ENCODE measurements around the gene C19orf47.

C19orf47 gene

GRCh38 chr19:40280608-40281221 is 67.5 kb downstream of the C19orf47 start:
- DNase-seq, result no peak

- DNase-seq, result no peak
Measured at GRCh38 chr19:40279761-40280607, 68.2 kb downstream of the C19orf47 start.

- no peak for DNase-seq
Measured at GRCh38 chr19:40279120-40279551, 69.1 kb downstream of the C19orf47 start.

GRCh38 chr19:40278361-40279035 is 69.7 kb downstream of the C19orf47 start:
- no peak for DNase-seq

GRCh38 chr19:40277356-40278059 is 70.7 kb downstream of the C19orf47 start:
- no peak for DNase-seq

GRCh38 chr19:40274585-40275544 is 73.3 kb downstream of the C19orf47 start:
- no peak for DNase-seq

GRCh38 chr19:40273469-40274360 is 74.5 kb downstream of the C19orf47 start:
- DNase-seq, result no peak

- DNase-seq, result no peak
Measured at GRCh38 chr19:40272261-40272660, 75.9 kb downstream of the C19orf47 start.

GRCh38 chr19:40271706-40272105 is 76.5 kb downstream of the C19orf47 start:
- no peak for DNase-seq

- no peak for DNase-seq
Measured at GRCh38 chr19:40270362-40271089, 77.7 kb downstream of the C19orf47 start.
